Natural killer cell (primary cell): Measurements from ENCODE around the gene KMT2B. TPM values are rescaled to one million over a fixed set of nuclear protein-coding genes. Genes with fewer than 3 reads are reported as not detected.

Experiments
- ATAC-seq, 3 donors: fragments of 150-1000 bp in 2 of 3; fragments of 200-7000 bp in 1 of 3; cut with Tn5 transposase; 1 replicate in 1 of 3; 2 replicates in 2 of 3; pipeline ENCODE4 v1.10.0; 2021; ENCODE audit warnings: mild to moderate bottlenecking in 2 of 3, moderate library complexity in 2 of 3
- DNase-seq, 2 donors: peaks; one replicate each; pipeline versions ENCODE4 v3.0.0 to v3.0.0-alpha.2; 2013 to 2021; ENCODE audit warnings: mixed read lengths in 1 of 2
- H3K27ac ChIP-seq: one replicate; pipeline ENCODE4 v1.5.1; 2013; ENCODE audit warnings: mild to moderate bottlenecking, low read length
- H3K27me3 ChIP-seq: one replicate; pipeline ENCODE4 v1.6.1; 2013; ENCODE audit warnings: low read length; ENCODE audit not compliant: control insufficient read depth, insufficient read depth
- H3K36me3 ChIP-seq: one replicate; pipeline ENCODE4 v1.6.1; 2013; ENCODE audit warnings: low read length; ENCODE audit not compliant: control insufficient read depth, insufficient read depth
- H3K4me1 ChIP-seq: one replicate; pipeline ENCODE4 v1.6.1; 2013; ENCODE audit warnings: low read length; ENCODE audit not compliant: control insufficient read depth, insufficient read depth
- H3K4me3 ChIP-seq: one replicate; pipeline ENCODE4 v1.5.1; 2013; ENCODE audit warnings: low read length
- H3K9me3 ChIP-seq: one replicate; pipeline ENCODE4 v1.6.1; 2013; ENCODE audit warnings: low read length; ENCODE audit not compliant: control insufficient read depth, insufficient read depth
- H3K27ac Mint-ChIP-seq, 2 donors: one replicate each; pipeline ENCODE4 v1.8.0; 2022; ENCODE audit warnings: mild to moderate bottlenecking in 2 of 2, mixed read lengths in 2 of 2, moderate library complexity in 1 of 2
- H3K27me3 Mint-ChIP-seq, 2 donors: one replicate each; pipeline ENCODE4 v1.8.0; 2022; ENCODE audit warnings: low read depth in 2 of 2, mixed read lengths in 2 of 2
- H3K36me3 Mint-ChIP-seq: one replicate; pipeline ENCODE4 v1.8.0; 2022; ENCODE audit warnings: mixed read lengths
- H3K4me1 Mint-ChIP-seq, 2 donors: one replicate each; pipeline ENCODE4 v1.8.0; 2022; ENCODE audit warnings: mixed read lengths in 2 of 2
- H3K4me3 Mint-ChIP-seq: one replicate; pipeline ENCODE4 v1.8.0; 2022; ENCODE audit warnings: mild to moderate bottlenecking, moderate library complexity, mixed read lengths
- H3K9me3 Mint-ChIP-seq, 2 donors: one replicate each; pipeline ENCODE4 v1.8.0; 2022; ENCODE audit warnings: mixed read lengths in 2 of 2
- CTCF ChIP-seq: fragments of 200-600 bp; IDR thresholded peaks from one replicate; pipeline ENCODE4 v1.8.0; 2022; ENCODE audit warnings: antibody characterized with exemption
- WGBS: methylation state at CpG from one replicate; pipeline ENCODE4 v1.1.7; 2013; ENCODE audit warnings: missing lambda C conversion rate; ENCODE audit not compliant: insufficient coverage; 5-methylcytosine and 5-hydroxymethylcytosine counted together
- intact Hi-C: fragments of 100-400 bp; cut with micrococcal nuclease; formaldehyde crosslinking; loops from one replicate; pipeline ENCODE4 v1.14.2; 2022
- total RNA-seq, 4 donors: library from RNA; stranded (reverse); fragments of 120-200 nt in 1 of 4; gene quantifications; one replicate each; pipeline versions ENCODE4 v1.2.3 to v1.2.4, GENCODE V29; 2013 to 2022

The KMT2B gene
- total RNA-seq, 3 donors from 2014 or later (not counting 1 experiment from before 2014, with no cell fraction given): 60.8 to 70.9 (median 70.7) TPM

GRCh38 chr19:35742121-35742724 lies 24.4 kb downstream of the KMT2B start, which contains the start of gene IGFLR1:
Gene IGFLR1, minus strand, starts transcription at chr19:35742452. Its CDS starts 1,272 bp downstream, at chr19:35741180.
- Mint-ChIP-seq H3K27me3 (no peaks in the 10 kb centered on the region), H3K4me3 (peak within 1 kb of the TSS; percentile 89), H3K9me3 (no peaks in the 10 kb centered on the region), H3K36me3 (no peaks in the 10 kb centered on the region), H3K4me1 (peaks cover 37 to 57% of the 10 kb centered on the region in 2 donors), H3K27ac (peak within 1 kb of the TSS; percentile 96 to 99)
- no peaks in the 10 kb centered on the region for H3K9me3 ChIP-seq
- ATAC-seq (no peak), DNase-seq (peak; percentile 46 to 89)
- H3K4me3 ChIP-seq: peak within 1 kb of the TSS; percentile 52
- H3K4me1 ChIP-seq: peaks cover 62% of the 10 kb centered on the region
- H3K27me3 ChIP-seq: no peaks in the 10 kb centered on the region
- TF ChIP-seq CTCF: no peak
- intact Hi-C loops: loop anchor here (10.0 kb wide), 1 partner anchor 163 kb away; the partner anchor contains the start of genes HCST, NFKBID and TYROBP
- peak within 1 kb of the TSS; percentile 97 for H3K27ac ChIP-seq
- H3K36me3 ChIP-seq: peaks cover 20% of the 10 kb centered on the region
- 2% methylated on average over 9 of the region's 9 CpGs for WGBS

DNA sequence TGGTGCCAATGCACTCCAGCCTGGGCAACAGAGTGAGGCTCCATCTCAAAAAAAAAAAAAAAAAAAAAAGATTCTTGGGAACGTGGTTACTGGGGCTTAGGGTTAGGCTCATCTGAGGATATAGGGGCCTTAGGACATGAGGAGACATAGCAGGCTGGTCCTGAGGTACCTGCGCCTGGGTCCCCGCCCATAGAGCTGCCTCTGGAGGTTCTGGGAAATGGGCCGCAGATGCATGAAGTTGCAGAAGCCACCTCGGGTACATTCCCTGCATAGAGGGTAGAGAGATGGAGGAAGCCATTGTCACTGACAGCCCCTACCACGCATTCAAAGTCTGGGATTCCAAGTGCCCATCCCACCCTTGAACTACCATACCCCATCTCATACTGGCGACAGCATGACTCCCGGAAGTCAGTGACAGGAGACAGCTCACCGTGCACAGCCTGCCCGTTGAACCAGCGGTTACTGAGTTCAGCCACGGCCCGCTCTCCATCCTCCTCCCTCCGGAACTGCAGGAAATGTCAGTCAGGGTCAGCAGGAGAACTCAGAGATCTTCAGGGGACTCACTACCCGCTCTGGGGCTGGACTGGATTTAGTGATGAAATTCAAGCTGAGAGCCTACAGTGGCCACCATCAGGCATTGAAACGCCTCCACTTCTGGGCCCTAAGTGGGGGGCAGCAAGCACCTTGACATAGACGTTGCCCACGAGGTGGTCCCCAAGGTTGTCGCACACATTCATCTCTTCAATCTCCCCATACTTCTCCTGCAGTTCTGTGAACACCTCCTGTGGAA lies 26.0 kb downstream of the KMT2B start:
- Mint-ChIP-seq H3K9me3 (no peaks in the 10 kb centered on the region), H3K27me3 (no peaks in the 10 kb centered on the region), H3K4me1 (peaks cover 48 to 61% of the 10 kb centered on the region in 2 donors), H3K27ac (peak overlapping the region; percentile 96 to 99), H3K4me3 (peak overlapping the region; percentile 99), H3K36me3 (no peaks in the 10 kb centered on the region)
- TF ChIP-seq CTCF: no peak
- Histone ChIP-seq H3K4me1 (peaks cover 71% of the 10 kb centered on the region), H3K27ac (peak overlapping the region; percentile 100), H3K27me3 (no peaks in the 10 kb centered on the region), H3K36me3 (peaks cover 6% of the 10 kb centered on the region), H3K4me3 (no peak overlapping the region), H3K9me3 (no peaks in the 10 kb centered on the region)
- DNase-seq: no peak
- no peak for ATAC-seq
- intact Hi-C loops: loop anchor here (2.0 to 10.0 kb wide), 2 partner anchors 95 to 161 kb away; partner anchors contain the start of genes COX6B1, HCST, NFKBID and TYROBP
- WGBS: 93% methylated on average over 19 of the region's 19 CpGs

DNA sequence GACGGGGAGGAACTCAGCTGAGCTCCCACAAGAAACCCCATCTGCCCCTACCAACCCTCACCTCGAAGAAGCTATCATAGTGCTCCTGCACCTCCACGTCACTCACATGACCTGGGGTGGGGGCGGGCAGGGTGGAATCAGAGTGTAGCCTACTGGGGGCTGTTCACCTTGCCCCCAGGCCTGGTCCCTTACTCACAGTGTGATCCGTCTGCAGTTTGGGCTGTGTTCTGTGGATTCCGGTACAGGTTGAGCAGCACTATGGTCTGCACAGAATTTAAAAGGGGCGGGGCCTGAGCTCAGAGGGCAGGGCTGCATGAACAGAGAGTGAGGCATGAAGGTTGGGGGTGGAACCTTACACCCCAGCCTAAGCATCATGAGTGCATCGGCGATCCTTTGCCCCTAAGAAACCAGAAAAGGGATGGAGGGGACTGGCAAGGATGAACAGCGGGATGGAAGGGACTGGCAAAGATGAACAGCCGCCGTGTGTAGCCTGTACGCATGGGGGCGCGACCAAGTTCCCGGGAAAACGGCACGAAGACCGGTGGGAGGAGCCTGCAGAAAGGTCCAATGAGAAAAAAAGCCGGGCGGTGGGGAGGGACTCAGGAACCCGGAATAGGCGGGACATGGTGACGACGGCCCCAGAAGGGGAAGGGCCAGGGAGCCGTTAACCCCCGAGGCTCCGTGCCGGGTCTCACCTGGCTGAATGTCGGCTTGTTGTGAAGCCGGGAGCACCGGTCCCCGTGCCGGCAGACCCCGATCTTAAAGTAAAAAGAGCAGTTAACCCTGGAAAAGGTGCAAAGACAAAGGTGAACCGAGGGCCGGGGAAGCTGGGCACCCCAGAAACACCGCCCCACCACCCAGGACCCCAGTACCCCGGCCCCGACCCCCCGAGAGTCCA lies 26.9 kb downstream of the KMT2B start:
- Mint-ChIP-seq H3K4me3 (peak overlapping the region; percentile 99), H3K27me3 (no peaks in the 10 kb centered on the region), H3K27ac (peak overlapping the region; percentile 96 to 99), H3K9me3 (no peaks in the 10 kb centered on the region), H3K36me3 (no peaks in the 10 kb centered on the region), H3K4me1 (peaks cover 48 to 68% of the 10 kb centered on the region in 2 donors)
- 8% methylated on average over 41 of the region's 41 CpGs for WGBS
- Histone ChIP-seq H3K36me3 (no peaks in the 10 kb centered on the region), H3K4me1 (peaks cover 74% of the 10 kb centered on the region), H3K4me3 (peak overlapping the region; percentile 88), H3K9me3 (no peaks in the 10 kb centered on the region), H3K27me3 (no peaks in the 10 kb centered on the region), H3K27ac (peak overlapping the region; percentile 100)
- intact Hi-C loops: loop anchor here (1.0 to 10.0 kb wide), 6 partner anchors 27 to 373 kb away; partner anchors contain the start of genes ARHGAP33, COX6B1, HCST and NFKBID
- DNase-seq (peak; percentile 88 to 96), ATAC-seq (peak; percentile 60 to 78 (median 62))
- no peak for TF ChIP-seq CTCF
